Coronary artery (tissue), 2 donors: ENCODE measurements around the gene C16orf96.

Experiments used
- DNase-seq: peaks from one replicate; pipeline ENCODE4 v3.0.0-alpha.2; 2017; ENCODE audit warnings: low spot score
- H3K27ac ChIP-seq, 2 donors: fragments of 200-600 bp; sonication (generic); one replicate each; pipeline ENCODE4 v1.5.1; 2016 to 2019
- H3K4me3 ChIP-seq: fragments of 200-600 bp; sonication (generic); 2 replicates; pipeline ENCODE4 v1.5.1; 2016; ENCODE audit warnings: mild to moderate bottlenecking, moderate library complexity
- TF ChIP-seq, protein P1 (sequence below): fragments of 200-600 bp; sonication (generic); IDR thresholded peaks from one replicate; pipeline ENCODE4 v1.5.1; 2019; ENCODE audit warnings: antibody characterized with exemption

C16orf96 gene

DNA sequence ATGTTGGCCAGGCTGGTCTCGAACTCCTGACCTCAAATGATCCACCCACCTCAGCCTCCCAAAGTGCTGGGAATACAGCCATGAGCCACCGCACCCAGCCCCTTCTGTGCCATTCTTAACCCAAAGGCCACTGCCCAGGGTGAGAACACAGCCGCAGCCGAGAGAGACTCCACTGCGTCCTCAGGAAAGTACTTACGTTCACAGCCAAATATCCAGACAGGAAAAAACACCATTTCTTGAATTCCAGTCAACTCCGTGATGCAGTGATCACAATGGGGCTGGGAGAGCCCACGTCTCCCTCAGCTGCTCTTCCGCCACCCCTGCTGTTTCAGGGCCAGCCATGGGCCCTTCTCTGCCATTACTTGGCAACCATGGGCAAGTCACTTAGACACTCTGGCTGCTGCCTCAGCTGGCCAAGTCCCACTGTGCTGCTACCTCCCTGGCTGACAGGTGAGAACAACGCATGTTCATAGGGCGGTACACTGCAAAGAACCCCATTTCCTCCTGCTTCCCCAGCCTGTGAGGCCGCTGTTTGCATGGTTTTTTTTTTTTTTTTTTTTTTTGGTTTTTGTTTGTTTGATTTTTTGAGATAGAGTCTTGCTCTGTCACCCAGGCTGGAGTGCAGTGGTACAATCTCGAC lies 21.9 kb upstream of the C16orf96 start:
- H3K27ac ChIP-seq = peak overlapping the region in 1 of 2 donors; percentile 44
- DNase-seq = no peak
- no peak overlapping the region for H3K4me3 ChIP-seq
- TF ChIP-seq, protein P1, sequence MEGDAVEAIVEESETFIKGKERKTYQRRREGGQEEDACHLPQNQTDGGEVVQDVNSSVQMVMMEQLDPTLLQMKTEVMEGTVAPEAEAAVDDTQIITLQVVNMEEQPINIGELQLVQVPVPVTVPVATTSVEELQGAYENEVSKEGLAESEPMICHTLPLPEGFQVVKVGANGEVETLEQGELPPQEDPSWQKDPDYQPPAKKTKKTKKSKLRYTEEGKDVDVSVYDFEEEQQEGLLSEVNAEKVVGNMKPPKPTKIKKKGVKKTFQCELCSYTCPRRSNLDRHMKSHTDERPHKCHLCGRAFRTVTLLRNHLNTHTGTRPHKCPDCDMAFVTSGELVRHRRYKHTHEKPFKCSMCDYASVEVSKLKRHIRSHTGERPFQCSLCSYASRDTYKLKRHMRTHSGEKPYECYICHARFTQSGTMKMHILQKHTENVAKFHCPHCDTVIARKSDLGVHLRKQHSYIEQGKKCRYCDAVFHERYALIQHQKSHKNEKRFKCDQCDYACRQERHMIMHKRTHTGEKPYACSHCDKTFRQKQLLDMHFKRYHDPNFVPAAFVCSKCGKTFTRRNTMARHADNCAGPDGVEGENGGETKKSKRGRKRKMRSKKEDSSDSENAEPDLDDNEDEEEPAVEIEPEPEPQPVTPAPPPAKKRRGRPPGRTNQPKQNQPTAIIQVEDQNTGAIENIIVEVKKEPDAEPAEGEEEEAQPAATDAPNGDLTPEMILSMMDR = no peak

DNA sequence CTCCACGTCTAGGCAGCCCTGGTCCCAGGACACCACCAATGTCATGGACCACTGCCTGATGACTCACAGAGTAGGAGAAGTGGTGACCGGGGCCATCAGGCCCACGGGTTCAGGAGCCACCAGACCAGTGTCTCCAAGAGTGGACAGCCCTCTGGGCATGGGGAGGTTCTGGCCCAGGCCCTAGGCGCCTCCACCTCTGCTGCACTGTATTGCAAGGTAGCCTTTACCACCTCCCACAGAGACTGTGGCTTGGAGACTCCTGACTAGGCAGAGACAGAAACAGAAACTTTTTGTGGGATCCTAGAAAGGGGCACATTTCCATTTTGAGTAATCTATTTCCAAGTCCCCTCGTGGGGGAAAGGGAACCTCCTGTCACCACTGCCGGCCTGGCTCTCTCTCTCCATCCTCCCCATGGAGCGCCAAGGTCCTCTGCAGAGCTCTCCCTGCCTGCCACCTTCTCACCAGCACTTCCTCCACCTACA lies 20.5 kb upstream of the C16orf96 start:
- TF ChIP-seq, protein P1 = no peak
- no peak for DNase-seq
- Histone ChIP-seq H3K4me3 (no peak overlapping the region), H3K27ac (no peak overlapping the region)

DNA sequence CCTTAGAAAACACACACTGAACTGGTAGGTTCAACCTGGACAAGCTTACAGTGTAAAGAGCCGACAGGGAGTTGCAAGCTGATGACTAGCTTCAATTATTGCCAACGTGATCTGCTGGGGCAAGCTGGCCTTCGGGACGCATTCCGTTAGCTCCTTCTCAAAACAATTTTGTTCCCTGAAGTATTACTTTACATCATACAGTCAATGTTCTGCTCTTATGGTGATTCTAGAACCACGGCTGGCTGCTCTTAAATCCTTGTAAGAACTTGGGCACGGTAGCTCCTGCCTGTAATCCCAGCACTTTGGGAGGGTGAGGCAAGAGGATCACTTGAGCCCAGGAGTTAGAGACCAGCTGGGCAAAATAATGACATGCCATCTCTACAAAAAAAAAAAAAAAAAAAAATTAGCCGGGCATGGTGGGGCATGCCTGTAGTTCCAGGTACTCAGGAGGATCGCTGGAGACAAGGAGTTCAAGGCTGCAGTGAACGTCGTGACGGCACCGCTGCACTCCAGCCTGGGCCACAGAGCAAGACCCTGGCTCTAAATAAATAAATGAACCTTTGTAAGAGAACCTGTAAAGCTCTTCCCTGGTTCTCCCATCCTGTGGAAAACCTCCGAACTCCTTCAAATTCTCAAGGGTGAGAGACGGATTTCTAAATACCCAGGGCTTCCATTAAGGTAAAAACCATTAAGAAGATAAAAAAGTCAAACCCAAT lies 19.6 kb upstream of the C16orf96 start:
- TF ChIP-seq, protein P1 = no peak
- DNase-seq = no peak
- no peak overlapping the region for H3K4me3 ChIP-seq
- peak overlapping the region in 1 of 2 donors; percentile 90 for H3K27ac ChIP-seq

DNA sequence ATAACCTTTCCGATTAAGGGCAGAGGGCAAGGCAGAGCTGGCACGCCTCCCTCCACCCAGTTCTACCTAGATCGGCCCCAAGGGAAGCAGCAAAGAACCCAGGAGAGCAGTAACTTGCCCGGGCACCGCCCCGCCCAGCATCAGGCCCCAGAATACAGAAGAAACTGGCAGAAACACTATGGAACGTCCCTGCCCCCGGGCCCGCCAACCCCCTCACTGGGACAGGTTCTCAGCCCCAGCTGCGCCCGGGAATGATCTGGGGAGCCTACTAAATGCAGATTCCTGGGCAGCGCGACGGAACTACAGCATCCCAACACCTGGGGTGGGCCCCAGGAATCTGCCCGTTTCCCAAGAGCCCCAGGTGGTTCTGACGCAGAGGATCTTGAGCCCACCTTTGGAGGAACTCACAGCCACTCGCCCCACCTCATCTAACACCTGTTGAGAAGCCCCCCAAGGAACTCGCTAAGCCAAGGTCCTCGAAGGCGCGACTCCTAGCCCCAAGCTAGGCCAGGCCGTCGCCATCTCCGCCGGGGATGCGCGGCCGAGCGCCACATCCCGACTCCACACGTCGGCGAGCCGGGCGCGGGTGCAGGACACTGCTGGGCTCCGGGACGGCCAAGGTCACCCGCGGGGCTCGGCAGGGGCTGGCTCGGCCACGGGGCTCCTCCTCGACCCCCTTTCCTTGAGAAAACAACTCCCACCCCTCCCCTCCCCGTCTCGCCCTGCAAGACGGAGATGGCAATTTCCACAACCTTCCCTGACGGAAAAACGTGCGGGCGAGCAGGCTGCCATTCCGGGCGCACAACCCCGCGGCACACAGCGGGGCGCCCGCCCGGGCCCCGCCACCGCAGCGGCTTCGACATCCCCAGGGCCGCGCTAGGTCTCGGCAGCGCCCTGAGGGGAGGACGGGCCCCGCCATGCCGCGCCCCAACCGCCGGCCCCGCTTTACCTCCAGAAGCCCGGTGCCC lies 18.5 kb upstream of the C16orf96 start:
- H3K27ac ChIP-seq = peak overlapping the region; percentile 90 to 92
- TF ChIP-seq, protein P1 = no peak
- no peak for DNase-seq
- peak overlapping the region; percentile 92 for H3K4me3 ChIP-seq

DNA sequence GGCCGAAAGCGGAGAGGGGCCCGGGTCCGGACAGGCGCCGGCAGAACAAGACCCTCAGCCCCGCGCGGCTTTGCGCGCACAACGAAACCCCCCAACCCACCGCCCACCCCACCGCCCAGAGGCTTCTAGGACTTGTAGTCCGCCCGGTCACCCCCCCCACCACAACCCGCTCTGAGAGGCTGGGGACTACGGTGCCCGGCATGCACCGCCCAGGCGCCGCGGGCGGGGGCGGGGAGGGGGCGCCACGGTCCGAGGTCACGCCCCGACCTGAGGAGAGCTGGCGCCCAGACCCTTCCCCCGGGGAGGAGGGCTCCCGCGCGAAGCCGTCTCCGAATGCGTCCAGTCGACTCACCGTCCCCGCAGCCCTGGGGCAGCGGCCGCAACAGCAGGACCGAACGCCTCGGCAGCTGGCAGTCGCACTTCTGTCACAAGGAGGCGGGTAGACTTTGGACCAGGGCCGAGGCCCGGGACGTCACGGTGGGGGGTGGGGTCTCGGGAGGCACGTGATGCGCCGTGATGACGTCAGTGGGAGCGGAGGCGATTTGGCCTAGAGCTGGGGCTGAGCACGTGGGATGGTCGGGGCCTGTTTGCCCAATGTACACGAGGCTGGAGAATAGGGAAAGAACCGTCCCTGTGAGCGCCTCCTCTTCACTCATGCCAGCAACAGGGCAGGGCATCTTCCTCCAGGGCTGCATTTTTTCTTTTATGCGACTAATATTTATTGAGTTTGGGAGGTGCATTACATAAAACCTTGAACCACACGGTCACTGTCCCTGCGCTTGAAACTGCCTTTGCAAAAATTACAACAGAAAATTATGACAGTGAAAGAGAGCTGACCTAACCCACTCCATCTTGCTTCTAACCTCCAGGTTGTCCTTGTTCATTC lies 17.5 kb upstream of the C16orf96 start, which contains the start of gene CDIP1:
Gene CDIP1, minus strand, starts transcription at position 424 of the 886 bp plus-strand sequence. CDS start 24,643 bp downstream, outside the sequence.
- H3K4me3 ChIP-seq = peak within 1 kb of the TSS; percentile 92
- peak; percentile 98 for DNase-seq
- H3K27ac ChIP-seq = peak within 1 kb of the TSS; percentile 90 to 92
- TF ChIP-seq, protein P1 = no peak

DNA sequence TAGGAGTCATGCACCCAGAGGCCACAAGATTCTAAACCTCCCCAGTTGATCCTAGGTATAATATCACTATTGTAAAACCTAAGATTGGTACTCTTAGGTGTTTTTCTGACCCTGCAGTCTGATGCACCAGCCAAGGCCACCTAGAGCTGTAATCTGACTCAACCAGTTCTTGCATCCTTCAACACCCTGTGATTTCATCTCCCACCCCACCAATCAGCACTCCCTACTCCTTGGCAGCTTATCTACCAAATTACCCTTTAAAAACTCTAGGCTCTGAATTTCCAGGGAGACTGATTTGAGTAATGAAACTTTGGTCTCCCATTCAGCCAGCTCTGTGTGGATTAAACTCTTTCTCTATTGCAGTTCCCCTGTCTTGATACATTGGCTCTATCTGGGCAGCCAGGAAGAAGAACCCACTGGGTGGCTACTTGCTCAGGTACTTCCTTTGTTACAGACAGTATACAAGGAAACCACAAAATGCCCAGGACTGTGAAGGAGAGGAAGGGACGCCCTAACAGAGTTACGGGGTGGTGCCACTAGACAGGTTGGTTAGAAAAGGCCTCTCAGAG lies 16.3 kb upstream of the C16orf96 start:
- TF ChIP-seq, protein P1 = no peak
- no peak overlapping the region for H3K4me3 ChIP-seq
- H3K27ac ChIP-seq = no peak overlapping the region
- DNase-seq = no peak
